Mammary epithelial cell (primary cell): ENCODE data around the gene RABL6.
"Not testable (repeated sequence)": the region's sequence is repeated elsewhere in the genome, so short reads cannot be mapped to it uniquely, and the experiment has no call there.

Experiments used
- CTCF ChIP-seq, 2 donors: IDR thresholded peaks in 1 of 2; conservative IDR thresholded peaks in 1 of 2; 2 replicates each; pipeline ENCODE4 v1.5.1; 2011 to 2012; ENCODE audit warnings: inconsistent platforms in 2 of 2, low read length in 2 of 2, mild to moderate bottlenecking in 2 of 2, control low read depth in 1 of 2, low read depth in 1 of 2; ENCODE audit not compliant: insufficient read depth in 1 of 2; ENCODE audit errors: extremely low read depth in 1 of 2
- EZH2 ChIP-seq: IDR thresholded peaks from 2 replicates; pipeline ENCODE4 v1.6.1; 2012; ENCODE audit warnings: low read length, inconsistent platforms, borderline replicate concordance

- TF ChIP-seq CTCF (conservative IDR thresholded peaks at IDR 0.05 in 1 of 2, IDR thresholded peaks at IDR 0.05 in 1 of 2; ENCODE audit: extremely low read depth in 1 of 2, insufficient read depth in 1 of 2, low read depth in 1 of 2, low read length in 2 of 2); EZH2: not testable (repeated sequence)
These were observed 10.9 kb upstream of the RABL6 start for GRCh38 chr9:136796775-136797347.
